ENCODE data around the gene RTBDN.

The RTBDN gene

DNA sequence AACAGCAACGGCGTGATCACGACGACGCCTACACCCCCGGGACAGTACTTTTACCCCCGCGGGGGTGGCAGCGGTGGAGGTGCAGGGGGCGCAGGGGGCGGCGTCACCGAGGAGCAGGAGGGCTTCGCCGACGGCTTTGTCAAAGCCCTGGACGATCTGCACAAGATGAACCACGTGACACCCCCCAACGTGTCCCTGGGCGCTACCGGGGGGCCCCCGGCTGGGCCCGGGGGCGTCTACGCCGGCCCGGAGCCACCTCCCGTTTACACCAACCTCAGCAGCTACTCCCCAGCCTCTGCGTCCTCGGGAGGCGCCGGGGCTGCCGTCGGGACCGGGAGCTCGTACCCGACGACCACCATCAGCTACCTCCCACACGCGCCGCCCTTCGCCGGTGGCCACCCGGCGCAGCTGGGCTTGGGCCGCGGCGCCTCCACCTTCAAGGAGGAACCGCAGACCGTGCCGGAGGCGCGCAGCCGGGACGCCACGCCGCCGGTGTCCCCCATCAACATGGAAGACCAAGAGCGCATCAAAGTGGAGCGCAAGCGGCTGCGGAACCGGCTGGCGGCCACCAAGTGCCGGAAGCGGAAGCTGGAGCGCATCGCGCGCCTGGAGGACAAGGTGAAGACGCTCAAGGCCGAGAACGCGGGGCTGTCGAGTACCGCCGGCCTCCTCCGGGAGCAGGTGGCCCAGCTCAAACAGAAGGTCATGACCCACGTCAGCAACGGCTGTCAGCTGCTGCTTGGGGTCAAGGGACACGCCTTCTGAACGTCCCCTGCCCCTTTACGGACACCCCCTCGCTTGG, 42.1 kb downstream of the RTBDN start:
- TF ChIP-seq, protein P1, sequence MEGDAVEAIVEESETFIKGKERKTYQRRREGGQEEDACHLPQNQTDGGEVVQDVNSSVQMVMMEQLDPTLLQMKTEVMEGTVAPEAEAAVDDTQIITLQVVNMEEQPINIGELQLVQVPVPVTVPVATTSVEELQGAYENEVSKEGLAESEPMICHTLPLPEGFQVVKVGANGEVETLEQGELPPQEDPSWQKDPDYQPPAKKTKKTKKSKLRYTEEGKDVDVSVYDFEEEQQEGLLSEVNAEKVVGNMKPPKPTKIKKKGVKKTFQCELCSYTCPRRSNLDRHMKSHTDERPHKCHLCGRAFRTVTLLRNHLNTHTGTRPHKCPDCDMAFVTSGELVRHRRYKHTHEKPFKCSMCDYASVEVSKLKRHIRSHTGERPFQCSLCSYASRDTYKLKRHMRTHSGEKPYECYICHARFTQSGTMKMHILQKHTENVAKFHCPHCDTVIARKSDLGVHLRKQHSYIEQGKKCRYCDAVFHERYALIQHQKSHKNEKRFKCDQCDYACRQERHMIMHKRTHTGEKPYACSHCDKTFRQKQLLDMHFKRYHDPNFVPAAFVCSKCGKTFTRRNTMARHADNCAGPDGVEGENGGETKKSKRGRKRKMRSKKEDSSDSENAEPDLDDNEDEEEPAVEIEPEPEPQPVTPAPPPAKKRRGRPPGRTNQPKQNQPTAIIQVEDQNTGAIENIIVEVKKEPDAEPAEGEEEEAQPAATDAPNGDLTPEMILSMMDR (IDR thresholded peaks at IDR 0.05; ENCODE audit: insufficient read depth, missing control alignments): no peak
- DNase-seq (ENCODE audit: insufficient read length, low spot score) (no peak), FAIRE-seq (no peak)

DNA sequence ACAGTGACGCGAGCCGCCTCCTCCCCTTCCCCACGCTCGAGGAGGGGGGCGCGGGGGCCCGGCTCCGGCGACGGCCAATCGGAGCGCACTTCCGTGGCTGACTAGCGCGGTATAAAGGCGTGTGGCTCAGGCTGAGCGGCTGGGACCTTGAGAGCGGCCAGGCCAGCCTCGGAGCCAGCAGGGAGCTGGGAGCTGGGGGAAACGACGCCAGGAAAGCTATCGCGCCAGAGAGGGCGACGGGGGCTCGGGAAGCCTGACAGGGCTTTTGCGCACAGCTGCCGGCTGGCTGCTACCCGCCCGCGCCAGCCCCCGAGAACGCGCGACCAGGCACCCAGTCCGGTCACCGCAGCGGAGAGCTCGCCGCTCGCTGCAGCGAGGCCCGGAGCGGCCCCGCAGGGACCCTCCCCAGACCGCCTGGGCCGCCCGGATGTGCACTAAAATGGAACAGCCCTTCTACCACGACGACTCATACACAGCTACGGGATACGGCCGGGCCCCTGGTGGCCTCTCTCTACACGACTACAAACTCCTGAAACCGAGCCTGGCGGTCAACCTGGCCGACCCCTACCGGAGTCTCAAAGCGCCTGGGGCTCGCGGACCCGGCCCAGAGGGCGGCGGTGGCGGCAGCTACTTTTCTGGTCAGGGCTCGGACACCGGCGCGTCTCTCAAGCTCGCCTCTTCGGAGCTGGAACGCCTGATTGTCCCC, 42.9 kb downstream of the RTBDN start, which contains the start of gene JUNB:
TSS of gene JUNB (plus strand) at position 142 of the 706 bp plus-strand sequence. CDS start at position 428, 286 bp downstream.
- DNase-seq (ENCODE audit: insufficient read length, low spot score) (peak; percentile 76), FAIRE-seq (no peak)
- TF ChIP-seq, protein P1 (IDR thresholded peaks at IDR 0.05; ENCODE audit: insufficient read depth, missing control alignments): no peak

DNA sequence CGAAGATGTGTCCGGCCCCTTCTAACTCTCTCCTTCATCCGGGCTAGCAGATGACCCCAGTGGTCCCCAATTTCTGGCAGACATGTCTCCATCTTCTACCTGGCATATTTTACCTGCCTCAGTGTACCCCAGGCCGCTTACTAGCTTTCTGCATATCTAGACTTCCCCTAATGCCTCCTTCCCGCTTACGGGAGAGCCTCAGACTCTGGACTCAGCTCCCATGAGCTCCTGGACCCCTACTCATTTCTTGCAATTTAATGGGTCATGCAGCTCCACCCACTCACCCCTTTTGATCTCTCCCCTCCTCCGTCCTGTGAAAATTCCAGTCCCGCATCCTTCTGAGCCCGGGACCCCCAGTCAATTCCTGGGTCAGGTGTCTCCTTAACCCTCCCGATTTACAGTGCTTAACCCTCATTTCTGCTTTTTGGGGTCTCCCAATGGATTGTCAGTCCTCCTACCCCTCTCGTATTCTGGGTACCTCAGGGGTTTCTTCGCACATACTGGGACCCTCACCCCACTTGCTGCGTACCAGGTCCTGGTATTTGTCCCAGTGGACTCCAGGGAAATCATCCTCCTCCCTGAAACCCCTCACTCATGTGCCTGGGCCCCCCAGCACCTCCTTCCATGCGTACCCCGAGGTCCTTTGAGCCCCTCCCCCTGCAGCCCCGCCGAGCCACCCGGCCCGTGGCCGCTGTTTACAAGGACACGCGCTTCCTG, 43.6 kb downstream of the RTBDN start:
- no peak for DNase-seq (ENCODE audit: insufficient read length, low spot score)
- TF ChIP-seq, protein P1 (IDR thresholded peaks at IDR 0.05; ENCODE audit: insufficient read depth, missing control alignments): no peak
- no peak for FAIRE-seq

DNA sequence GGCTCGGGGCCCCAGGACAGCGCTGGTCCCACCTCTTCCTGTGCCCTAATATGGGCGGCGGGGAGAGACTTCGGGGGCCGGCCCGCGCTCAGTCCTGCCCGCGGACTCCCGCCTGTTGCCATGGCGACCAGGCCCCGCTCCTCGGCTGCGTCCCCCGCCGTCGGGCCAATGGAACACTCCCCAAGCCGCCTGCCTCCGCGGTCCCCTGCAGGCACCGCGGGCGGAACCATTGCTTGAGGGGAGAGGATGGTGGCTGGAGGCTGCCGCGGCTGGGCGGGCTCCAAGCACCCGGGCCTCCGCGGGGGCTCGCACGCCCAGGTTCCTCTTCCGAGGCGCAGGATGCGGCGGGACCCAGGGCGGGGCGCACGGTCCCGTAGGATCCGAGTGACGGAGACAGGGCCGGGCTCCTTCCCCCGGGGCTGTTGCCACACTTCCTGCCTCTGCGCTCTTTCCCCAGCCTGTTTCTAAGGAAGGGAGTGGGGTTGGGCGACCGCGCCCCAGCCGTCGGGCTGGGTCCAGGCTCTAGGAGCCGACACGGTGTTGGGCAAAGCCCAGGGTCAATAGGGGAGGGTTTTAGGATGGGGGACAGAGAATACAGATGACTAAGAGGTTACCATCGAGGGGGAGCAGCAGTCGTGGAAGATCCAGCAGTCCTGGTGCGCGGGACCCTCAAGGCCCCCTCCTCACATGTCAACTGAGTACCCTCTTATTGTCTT, 44.3 kb downstream of the RTBDN start:
- DNase-seq (ENCODE audit: insufficient read length, low spot score): peak; percentile 88
- FAIRE-seq: no peak
- TF ChIP-seq, protein P1 (IDR thresholded peaks at IDR 0.05; ENCODE audit: insufficient read depth, missing control alignments): no peak

DNA sequence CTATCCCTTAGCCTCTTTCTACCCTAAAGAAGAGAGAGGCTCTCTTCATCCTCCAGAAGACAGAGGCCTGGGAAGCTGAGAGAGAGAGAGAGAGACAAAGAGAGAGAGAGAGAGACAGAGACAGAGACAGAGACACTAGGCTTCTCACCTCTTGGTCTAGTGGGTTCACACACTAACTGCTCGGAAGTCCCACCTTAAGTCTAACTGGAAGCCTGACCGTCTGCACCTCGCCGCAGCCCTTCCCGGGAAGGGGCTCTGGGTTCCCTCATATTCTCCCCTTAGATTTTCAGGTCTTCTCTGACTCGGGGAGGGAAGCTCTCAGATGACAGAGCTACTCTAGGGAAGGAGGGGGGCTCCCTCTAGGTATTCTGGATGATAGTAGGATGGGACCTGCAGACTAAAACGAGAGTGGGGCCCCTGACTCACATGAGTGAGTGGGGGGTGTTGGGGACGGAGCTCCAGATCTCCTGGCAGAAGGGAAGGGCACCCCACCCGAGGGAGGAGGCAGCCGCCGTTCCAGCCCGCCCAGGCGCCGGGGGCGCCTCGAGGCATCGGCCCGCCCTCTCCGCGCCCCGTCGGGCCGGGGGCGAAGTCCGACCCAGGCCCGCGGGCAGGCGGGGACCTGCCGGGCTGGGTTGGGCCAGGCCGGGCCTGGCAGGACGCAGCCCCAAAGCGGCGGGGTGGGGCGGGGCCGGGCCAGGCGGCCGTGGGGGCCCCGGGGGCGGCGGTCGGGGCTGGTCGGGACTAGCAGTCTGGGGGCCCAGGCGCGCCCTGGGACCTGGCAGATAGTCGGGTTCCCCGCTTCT, 45.1 kb downstream of the RTBDN start:
- TF ChIP-seq, protein P1 (IDR thresholded peaks at IDR 0.05; ENCODE audit: insufficient read depth, missing control alignments): no peak
- DNase-seq (ENCODE audit: insufficient read length, low spot score) (no peak), FAIRE-seq (no peak)

DNA sequence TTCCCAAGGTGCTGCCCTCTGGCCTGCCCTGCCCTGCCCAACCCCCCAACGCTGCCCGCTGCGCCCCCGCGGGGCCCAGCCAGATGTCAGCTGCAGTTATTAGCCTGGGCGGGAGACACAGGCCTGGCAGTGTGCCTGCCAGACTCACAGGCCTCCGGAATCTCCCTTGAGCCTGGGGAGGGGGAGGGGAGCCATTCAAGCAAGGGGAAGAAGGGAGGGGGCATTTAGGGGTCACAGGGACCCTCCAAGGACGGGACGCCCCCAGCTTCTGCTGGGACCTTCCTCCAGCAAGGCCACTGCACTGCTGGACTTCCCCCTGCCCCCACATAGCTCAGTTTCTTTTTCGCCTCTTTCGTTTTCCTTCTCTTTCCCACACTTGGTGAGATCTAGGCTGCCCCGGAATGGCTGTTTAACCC, 45.7 kb downstream of the RTBDN start:
- no peak for FAIRE-seq
- TF ChIP-seq, protein P1 (IDR thresholded peaks at IDR 0.05; ENCODE audit: insufficient read depth, missing control alignments): no peak
- DNase-seq (ENCODE audit: insufficient read length, low spot score): no peak

Data from D721Med (cell line).